Thyroid gland (tissue), 4 donors: ENCODE data around the gene GCSAM.

ENCODE experiments used
- CTCF ChIP-seq, 6 experiments: fragments of 200-600 bp in 3 of 6; fragments of 450-650 bp in 3 of 6; sonication (generic) in 3 of 6; IDR thresholded peaks; one replicate each; pipeline ENCODE4 v1.5.1; 2016 to 2019; ENCODE audit warnings: antibody characterized with exemption in 6 of 6, mild to moderate bottlenecking in 2 of 6, inconsistent platforms in 1 of 6, moderate library complexity in 1 of 6
- POLR2A ChIP-seq, 2 donors: fragments of 450-650 bp; IDR thresholded peaks; one replicate each; pipeline ENCODE4 v1.6.1; 2017; ENCODE audit warnings: antibody characterized with exemption in 2 of 2, mild to moderate bottlenecking in 2 of 2, moderate library complexity in 1 of 2

- no peak for TF ChIP-seq POLR2A (IDR thresholded peaks at IDR 0.05)
- no peak for TF ChIP-seq CTCF (IDR thresholded peaks at IDR 0.05)
These were observed 9.5 kb downstream of the GCSAM start for GRCh38 chr3:112123548-112123947.
